ENCODE measurements around the gene CUBN. TPM values are rescaled to one million over a fixed set of nuclear protein-coding genes. Genes with fewer than 3 reads are reported as not detected.

The CUBN gene
- total RNA-seq (1 to 10 TPM; 7.9 to 9.2 TPM), total RNA-seq (0.26 to 57.1 (median 18.4) reads per million in 172 experiments)
- 4.2 TPM for polyA plus RNA-seq (2013, experiment 1 of 2)
- 7.8 TPM for polyA plus RNA-seq (2013, experiment 2 of 2)

DNA sequence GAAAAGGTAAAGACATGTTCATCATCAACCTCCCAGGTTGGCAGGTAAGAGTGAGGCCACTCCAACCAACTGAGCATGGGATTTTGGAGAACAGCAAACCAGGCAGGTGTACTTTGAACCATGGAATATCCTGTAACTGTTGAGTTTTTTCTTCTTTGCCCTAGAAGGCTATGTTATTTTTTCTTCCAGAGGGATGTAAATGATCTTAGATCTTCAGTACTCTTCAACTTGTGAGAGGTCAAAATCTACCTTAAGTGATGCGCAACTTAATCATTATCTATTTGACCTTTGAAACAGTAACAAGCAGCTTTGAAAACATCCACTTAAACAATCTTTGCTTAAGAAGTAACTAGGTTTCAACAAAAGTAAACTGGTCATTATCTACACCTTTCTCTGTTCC is at the start of gene CUBN:
TSS of gene CUBN (minus strand) at position 71 of the 400 bp plus-strand sequence. CDS start at position 25, 46 bp downstream.
- Mint-ChIP-seq H3K9me3 (no peaks in the 10 kb centered on the region), H3K27me3 (no peaks in the 10 kb centered on the region), H3K27ac (no peak within 1 kb of the TSS), H3K36me3 (ENCODE audit: low read depth) (peaks cover 24% of the 10 kb centered on the region), H3K4me3 (no peak within 1 kb of the TSS), H3K4me1 (ENCODE audit: low read depth) (peaks cover 4% of the 10 kb centered on the region)
- no peaks in the 10 kb centered on the region for H3K4me1 ChIP-seq (ENCODE audit: insufficient read depth, low read length)
- ChIA-PET POLR2A (no interaction called here), CTCF (interaction anchor here (0.6 kb wide), 1 partner anchor 10 kb away, joined by 5 read pairs; no protein-coding TSS in a partner anchor)
- H3K36me3 ChIP-seq (ENCODE audit: insufficient read depth, low read length) = no peaks in the 10 kb centered on the region
- no peaks in the 10 kb centered on the region for H3K27me3 ChIP-seq (ENCODE audit: control insufficient read depth in 1 of 2, insufficient read depth in 2 of 2, low read length in 2 of 2)
- DNase-seq (no peak), ATAC-seq (ENCODE audit: poor library complexity) (no peak)
- H3K9me3 ChIP-seq (ENCODE audit: control insufficient read depth in 1 of 2, insufficient read depth in 1 of 2, low read length in 2 of 2) = no peaks in the 10 kb centered on the region
- H3K27ac ChIP-seq (ENCODE audit: low read depth in 1 of 2, low read length in 2 of 2) = no peak within 1 kb of the TSS
- no peak within 1 kb of the TSS for H3K4me3 ChIP-seq (ENCODE audit: low read length)
- intact Hi-C loops (cut with DNase I, micrococcal nuclease) = no loop called here
- TF ChIP-seq, protein P1, sequence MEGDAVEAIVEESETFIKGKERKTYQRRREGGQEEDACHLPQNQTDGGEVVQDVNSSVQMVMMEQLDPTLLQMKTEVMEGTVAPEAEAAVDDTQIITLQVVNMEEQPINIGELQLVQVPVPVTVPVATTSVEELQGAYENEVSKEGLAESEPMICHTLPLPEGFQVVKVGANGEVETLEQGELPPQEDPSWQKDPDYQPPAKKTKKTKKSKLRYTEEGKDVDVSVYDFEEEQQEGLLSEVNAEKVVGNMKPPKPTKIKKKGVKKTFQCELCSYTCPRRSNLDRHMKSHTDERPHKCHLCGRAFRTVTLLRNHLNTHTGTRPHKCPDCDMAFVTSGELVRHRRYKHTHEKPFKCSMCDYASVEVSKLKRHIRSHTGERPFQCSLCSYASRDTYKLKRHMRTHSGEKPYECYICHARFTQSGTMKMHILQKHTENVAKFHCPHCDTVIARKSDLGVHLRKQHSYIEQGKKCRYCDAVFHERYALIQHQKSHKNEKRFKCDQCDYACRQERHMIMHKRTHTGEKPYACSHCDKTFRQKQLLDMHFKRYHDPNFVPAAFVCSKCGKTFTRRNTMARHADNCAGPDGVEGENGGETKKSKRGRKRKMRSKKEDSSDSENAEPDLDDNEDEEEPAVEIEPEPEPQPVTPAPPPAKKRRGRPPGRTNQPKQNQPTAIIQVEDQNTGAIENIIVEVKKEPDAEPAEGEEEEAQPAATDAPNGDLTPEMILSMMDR (IDR thresholded peaks at IDR 0.05) = no peak

DNA sequence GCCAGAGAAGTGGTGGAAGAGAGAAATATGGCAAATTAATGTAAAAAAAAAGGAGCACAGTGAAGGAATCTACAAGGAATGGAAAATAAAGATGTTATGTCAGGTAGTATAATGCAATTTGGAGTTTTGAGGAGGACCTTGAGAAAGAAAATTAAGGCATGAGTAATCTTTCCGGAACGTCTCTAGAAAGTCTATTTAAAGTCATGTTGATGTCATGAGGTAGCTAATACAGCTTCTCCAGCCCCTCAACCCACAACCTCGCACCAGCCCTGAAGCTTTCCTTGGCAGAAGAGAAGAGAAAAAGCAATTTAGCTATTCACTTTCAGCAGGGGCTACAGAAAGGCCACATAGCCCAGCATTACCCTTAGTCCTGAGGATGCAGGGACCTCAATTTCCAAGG is 49.4 kb upstream of the CUBN start:
- no peaks in the 10 kb centered on the region for H3K27me3 Mint-ChIP-seq
- H3K4me3 Mint-ChIP-seq = no peak overlapping the region
- POLR2A ChIA-PET = no interaction called here
- no peak overlapping the region for H3K27ac Mint-ChIP-seq
- Histone ChIP-seq H3K36me3 (ENCODE audit: insufficient read depth, low read length) (no peaks in the 10 kb centered on the region), H3K9me3 (ENCODE audit: control insufficient read depth in 1 of 2, insufficient read depth in 1 of 2, low read length in 2 of 2) (no peaks in the 10 kb centered on the region), H3K4me3 (ENCODE audit: low read length) (no peak overlapping the region), H3K27ac (ENCODE audit: low read depth in 1 of 2, low read length in 2 of 2) (no peak overlapping the region), H3K27me3 (ENCODE audit: control insufficient read depth in 1 of 2, insufficient read depth in 2 of 2, low read length in 2 of 2) (no peaks in the 10 kb centered on the region), H3K4me1 (ENCODE audit: insufficient read depth, low read length) (peaks cover 3% of the 10 kb centered on the region)
- intact Hi-C loops (cut with DNase I, micrococcal nuclease) = loop anchor here in 1 of 2 experiments (10.0 kb wide), 1 partner anchor 46 kb away; the partner anchor contains the start of gene VIM
- peaks cover 7% of the 10 kb centered on the region for H3K36me3 Mint-ChIP-seq (ENCODE audit: low read depth)
- TF ChIP-seq, protein P1 (IDR thresholded peaks at IDR 0.05) = no peak
- no peak for ATAC-seq (ENCODE audit: poor library complexity)
- CTCF ChIA-PET = interaction anchor here (0.7 to 1.8 kb wide), 2 partner anchors 11 to 220 kb away, joined by 3 to 4 read pairs; no protein-coding TSS in a partner anchor
- no peak for DNase-seq
- no peaks in the 10 kb centered on the region for H3K9me3 Mint-ChIP-seq
- H3K4me1 Mint-ChIP-seq (ENCODE audit: low read depth) = peaks cover 23% of the 10 kb centered on the region

DNA sequence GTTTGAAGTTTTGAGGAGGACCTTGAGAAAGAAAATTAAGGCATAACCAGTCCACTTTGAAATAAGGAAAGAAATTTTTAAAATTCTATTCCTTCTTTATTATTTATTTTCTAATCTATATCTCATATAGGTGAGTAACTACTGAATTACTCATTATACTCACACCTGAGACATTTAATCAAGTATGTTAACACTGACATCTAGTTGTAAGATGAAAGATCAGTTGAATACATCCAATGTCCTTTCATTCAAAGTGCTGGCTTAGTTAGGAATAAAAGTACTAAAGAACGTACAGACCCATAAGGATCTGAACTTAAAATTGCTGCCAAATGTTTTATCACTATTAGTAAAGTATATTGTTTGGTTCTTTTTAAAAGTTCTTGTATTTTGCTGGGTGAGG is 48.4 kb upstream of the CUBN start:
- Histone ChIP-seq H3K4me3 (ENCODE audit: low read length) (no peak overlapping the region), H3K9me3 (ENCODE audit: control insufficient read depth in 1 of 2, insufficient read depth in 1 of 2, low read length in 2 of 2) (no peaks in the 10 kb centered on the region), H3K27me3 (ENCODE audit: control insufficient read depth in 1 of 2, insufficient read depth in 2 of 2, low read length in 2 of 2) (no peaks in the 10 kb centered on the region), H3K27ac (ENCODE audit: low read depth in 1 of 2, low read length in 2 of 2) (no peak overlapping the region), H3K4me1 (ENCODE audit: insufficient read depth, low read length) (peaks cover 3% of the 10 kb centered on the region), H3K36me3 (ENCODE audit: insufficient read depth, low read length) (no peaks in the 10 kb centered on the region)
- ChIA-PET POLR2A (no interaction called here), CTCF (interaction anchor here (1.8 kb wide), 1 partner anchor 12 kb away, joined by 4 read pairs; no protein-coding TSS in a partner anchor)
- TF ChIP-seq, protein P1 (IDR thresholded peaks at IDR 0.05) = no peak
- Mint-ChIP-seq H3K4me3 (no peak overlapping the region), H3K27me3 (no peaks in the 10 kb centered on the region), H3K36me3 (ENCODE audit: low read depth) (peaks cover 12% of the 10 kb centered on the region), H3K9me3 (no peaks in the 10 kb centered on the region), H3K4me1 (ENCODE audit: low read depth) (peaks cover 23% of the 10 kb centered on the region), H3K27ac (no peak overlapping the region)
- intact Hi-C loops (cut with DNase I, micrococcal nuclease) = loop anchor here in 1 of 2 experiments (10.0 kb wide), 1 partner anchor 47 kb away; the partner anchor contains the start of gene VIM
- ATAC-seq (ENCODE audit: poor library complexity) (no peak), DNase-seq (no peak)

Measured in CD4-positive, alpha-beta T cell (primary cell).